RWPE1 (cell line): ENCODE results near the gene BACE1-AS.

Experiments
- CTCF ChIA-PET: fragments of 350-600 bp; sonication (Branson Sonifier 250); formaldehyde crosslinking; extraction: SDS; loops from one replicate; lab custom pipeline; 2021; lab: Yijun Ruan, JAX
- POLR2A ChIA-PET: fragments of 400-600 bp; formaldehyde crosslinking; extraction: SDS; loops from one replicate; lab custom pipeline; 2020; ENCODE audit warnings: antibody characterized with exemption; ENCODE audit not compliant: low non-redundant PET; lab: Yijun Ruan, JAX
- DNase-seq: peaks from one replicate; pipeline ENCODE4 v3.0.0; 2012; ENCODE audit warnings: low spot score
- H3K27ac ChIP-seq: fragments of 450-650 bp; 2 replicates; pipeline ENCODE4 v1.5.1; 2017
- CTCF ChIP-seq: fragments of 450-650 bp; conservative IDR thresholded peaks from 2 replicates; pipeline ENCODE4 v1.5.1; 2017; ENCODE audit warnings: low read depth, mild to moderate bottlenecking

The BACE1-AS gene

GRCh38 chr11:117337076-117337475, 45.9 kb downstream of the BACE1-AS start:
- CTCF ChIA-PET = no interaction called here
- POLR2A ChIA-PET = interaction anchor here (0.6 kb wide), 1 partner anchor 70 kb away, joined by 5 read pairs; no protein-coding TSS in a partner anchor
- no peak overlapping the region for H3K27ac ChIP-seq
- TF ChIP-seq CTCF = no peak
- no peak for DNase-seq
